GM21526 (cell line): ENCODE results near the gene IFITM1.

Experiments
- ATAC-seq: cut with Tn5 transposase; IDR thresholded peaks from one replicate; pipeline ENCODE4 v1.9.1; 2021; ENCODE audit warnings: moderate library complexity; ENCODE audit not compliant: unreplicated experiment, low FRiP score

Gene IFITM1

DNA sequence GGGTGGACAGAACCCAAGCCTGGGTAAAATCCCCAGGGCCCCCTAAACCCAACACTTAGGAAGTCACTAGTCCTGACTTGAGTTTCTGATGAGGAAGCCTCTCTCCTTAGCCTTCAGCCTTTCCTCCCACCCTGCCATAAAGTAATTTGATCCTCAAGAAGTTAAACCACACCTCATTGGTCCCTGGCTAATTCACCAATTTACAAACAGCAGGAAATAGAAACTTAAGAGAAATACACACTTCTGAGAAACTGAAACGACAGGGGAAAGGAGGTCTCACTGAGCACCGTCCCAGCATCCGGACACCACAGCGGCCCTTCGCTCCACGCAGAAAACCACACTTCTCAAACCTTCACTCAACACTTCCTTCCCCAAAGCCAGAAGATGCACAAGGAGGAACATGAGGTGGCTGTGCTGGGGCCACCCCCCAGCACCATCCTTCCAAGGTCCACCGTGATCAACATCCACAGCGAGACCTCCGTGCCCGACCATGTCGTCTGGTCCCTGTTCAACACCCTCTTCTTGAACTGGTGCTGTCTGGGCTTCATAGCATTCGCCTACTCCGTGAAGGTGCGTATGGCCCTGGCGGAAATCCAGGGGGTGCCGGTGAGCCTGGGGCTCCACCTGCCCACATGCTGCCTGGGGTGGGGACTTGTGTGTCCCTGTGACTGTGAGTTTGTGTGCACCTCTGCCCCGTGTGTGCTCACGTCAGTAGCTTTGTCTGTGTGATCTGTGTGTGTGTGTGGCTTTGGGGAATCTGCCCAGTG is at the start of gene IFITM1:
IFITM1 (plus strand) TSS at position 254 of the 767 bp plus-strand sequence; CDS start at position 385, 131 bp downstream.
- no peak for ATAC-seq

DNA sequence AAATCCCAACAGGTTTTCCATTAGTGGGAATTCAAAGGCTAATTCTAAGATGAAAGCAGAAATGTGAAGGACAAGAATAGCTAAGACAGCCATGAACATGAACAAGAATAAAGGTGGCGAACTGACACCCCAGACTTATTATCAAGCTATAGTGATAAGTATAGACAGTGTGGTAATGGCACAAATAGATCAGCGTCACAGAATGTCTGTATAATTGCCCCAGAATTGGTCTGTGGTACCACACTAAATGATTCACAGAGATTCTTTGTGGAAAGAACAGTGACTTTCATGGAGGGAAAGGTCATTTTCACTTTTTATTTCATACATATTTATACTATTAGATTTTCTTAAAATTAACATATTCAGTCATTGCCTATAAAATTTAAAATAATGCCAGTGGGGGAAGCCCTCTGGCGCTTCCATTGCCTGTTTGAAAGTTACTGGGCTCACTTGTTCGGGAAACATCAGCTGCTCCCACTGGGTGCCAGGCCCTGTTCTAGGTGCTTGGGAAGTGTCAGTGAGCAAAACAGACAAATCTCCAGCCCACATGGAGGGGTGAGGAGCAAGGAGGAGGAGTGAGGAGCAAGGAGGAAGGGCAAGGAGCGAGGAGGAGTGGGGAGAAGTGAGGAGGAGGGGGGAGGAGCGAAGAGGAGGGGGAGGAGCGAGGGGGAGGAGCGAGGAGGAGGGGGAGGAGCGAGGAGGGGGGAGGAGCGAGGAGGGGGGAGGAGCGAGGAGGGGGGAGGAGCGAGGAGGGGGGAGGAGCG is 47.0 kb upstream of the IFITM1 start:
- no peak for ATAC-seq

DNA sequence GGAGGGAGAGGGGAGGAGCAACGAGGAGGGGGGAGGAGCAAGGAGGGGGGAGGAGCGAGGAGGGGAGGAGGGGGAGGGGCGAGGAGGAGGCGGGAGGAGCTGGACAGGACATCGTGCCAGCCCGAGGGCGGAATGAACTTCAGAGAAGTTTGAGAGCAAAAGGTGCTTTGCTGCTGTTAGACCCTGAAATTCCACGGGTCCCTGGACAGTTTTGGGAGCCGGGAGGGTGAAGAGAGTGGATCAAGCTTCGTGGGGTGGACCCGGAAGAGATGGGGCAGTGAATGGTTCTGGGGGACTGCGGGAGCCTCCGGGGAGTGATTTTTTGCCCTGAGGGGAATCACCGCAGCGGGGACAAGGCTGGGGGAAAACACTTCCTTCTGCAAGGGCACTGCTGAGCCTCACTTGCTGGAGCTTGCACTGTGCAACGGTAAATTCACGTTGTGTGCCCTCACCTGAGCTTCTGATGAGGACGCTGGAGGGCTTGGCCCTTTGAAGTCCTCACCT is 46.3 kb upstream of the IFITM1 start:
- ATAC-seq: no peak

DNA sequence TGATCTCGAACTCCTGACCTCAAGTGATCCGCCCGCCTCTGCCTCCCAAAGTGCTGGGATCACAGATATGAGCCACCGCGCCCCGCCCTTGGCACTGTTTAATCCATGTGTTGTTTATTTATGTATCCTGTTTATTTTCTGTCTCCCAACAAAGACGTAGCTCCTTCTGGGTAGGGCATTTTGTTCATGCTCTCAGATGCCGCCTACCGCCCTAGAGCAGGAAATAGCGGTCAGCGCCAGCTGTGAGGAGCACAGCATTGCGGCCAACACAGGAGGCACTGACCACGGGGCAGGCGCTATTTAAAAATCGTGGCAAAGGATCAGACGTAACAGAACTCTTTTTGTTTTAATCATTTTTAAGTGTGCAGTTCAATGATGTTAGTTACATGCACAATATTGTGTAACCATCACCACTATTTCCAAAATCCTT is 45.1 kb upstream of the IFITM1 start:
- ATAC-seq: peak; percentile 42

DNA sequence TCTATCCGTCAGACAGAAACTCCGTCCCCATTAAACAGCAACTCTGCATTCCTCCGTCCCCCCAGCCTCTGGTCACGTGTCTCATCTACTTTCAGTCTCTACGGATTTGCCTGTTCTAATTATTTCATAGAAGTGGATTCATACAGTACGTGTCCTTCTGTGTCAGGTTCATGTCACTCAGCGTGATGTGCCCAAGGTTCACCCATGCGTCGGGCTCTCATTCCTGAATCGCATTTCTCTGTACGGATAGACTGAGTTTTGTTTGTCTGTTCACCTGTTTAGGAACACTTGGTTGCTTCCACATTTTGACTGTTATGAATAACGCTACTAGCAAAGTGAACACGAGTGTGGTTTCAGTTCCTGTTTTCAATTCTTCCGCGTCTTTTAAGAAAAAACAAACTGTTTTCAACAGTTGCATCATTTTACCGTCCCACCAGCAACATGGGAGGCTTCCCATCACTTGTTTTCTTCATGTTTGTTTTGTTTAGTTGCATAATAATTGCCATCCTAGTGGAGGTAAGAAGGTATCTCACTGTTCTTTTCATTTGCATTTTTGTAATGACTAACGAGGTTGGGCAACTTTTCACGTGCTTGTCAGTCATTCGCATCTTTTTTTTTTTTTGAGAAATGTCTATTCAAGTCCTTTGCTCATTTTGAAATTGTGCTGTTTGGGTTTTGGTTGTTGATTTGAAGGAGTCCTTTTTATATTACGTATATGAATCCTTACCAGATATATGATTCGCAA is 44.5 kb upstream of the IFITM1 start:
- peak; percentile 60 for ATAC-seq

DNA sequence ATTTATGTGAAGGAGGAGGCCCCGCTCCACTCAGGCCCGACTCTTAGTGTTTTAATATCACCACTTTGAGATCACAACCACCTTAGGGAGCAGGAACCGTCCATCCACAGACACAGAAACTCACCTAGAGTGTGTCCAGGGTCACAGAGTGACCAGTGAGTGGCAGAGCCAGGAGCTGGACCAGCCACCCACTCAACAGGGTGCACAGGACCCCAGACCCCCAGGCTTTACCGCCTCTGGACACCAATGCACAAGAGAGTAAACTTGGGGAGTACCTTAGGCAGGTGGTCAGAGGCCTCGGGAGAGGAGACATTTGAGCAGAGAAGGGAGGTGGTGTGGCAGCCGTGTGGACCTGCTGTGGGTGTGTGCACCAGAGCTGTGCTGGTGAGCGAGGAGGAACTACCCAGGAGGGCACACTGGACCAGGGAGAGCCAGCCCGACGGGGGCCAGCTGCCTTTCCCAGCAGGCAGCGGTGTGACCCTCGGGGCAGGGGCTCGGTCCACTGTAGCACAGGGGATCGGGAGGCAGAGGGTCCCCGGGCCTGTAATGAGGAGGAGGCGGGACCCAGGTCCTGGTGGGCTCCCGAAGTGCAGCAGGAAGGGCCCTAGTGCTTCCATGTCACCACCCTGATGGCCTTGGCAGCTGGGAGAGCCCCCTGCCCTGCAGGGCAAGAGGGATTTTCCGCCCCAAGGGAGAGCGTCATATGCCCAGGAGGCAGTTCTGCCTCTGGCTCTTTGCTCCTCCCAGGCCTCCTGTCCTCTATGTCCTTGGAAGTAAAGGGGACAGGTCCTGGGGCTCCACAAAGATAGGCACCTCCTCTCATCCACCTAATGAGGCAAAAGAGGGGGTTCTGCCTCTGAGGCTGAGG is 43.2 kb upstream of the IFITM1 start:
- no peak for ATAC-seq

DNA sequence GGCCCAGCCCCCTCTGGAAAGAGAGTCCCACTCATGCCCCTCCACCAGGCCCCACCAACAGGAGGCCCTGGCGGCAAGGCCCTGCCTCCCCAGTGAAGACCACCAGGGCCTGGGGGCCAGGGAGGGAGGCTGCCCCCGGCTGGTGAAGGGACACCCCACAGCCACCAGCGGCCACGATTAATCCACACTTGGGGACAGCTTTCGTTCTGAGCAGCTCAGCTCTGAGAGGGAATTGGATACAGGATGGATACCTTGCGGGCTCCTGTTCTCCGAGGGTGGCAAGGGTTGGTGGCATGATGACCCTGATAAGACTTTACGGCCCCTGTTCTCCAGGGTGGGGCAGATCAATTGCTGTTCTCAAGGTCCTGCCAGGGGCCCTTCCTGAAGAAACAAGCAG is 42.5 kb upstream of the IFITM1 start:
- ATAC-seq: no peak

DNA sequence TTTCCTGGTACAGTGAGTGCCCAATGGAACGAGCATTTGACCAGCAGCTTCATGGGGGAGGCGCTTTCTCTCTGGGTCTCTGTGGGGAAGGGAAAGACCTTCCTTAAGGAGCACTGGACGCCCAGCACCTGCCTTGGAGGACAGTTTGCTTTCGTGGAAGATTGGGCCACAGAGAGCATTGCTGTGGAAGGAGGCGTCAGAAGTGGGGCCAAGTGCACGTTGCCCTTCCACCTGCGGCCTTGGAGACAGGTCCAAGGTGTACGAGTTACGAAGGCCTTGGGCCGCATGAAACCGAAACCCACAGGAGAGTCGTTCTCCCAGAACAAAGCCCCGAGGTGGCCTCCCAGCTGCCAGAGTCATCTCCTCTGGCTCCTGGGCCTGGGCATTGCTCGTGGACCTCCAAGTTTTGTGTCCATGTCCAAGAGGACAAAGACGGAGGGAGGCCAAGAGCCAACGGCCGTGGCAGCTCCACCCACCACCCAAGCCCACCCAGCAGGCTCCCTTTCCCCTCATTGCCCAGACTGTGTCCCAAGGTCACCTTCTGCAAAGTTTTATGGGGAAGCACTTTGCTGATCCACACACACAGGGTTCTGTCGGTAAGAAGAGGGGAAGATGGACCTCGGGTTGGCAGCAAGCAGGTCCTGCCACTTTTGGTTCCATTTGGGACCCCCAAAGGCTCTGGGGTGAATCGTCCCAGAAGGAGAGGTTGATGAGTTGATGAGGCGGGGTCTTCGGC is 41.5 kb upstream of the IFITM1 start:
- ATAC-seq: no peak

DNA sequence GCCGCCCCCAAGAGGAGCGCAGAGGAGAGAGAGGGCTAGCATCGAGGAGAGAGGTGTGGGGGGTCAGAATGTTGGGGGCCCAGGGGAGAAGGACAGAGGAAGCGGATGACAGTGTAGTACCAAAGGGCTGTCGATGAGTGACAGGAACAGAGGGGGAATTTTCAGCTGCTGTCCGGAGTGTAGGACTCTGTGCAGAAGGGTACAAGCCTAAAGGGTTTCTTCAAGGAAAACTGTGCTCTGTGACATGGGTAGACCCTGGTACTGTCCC is 41.0 kb upstream of the IFITM1 start:
- ATAC-seq: no peak

DNA sequence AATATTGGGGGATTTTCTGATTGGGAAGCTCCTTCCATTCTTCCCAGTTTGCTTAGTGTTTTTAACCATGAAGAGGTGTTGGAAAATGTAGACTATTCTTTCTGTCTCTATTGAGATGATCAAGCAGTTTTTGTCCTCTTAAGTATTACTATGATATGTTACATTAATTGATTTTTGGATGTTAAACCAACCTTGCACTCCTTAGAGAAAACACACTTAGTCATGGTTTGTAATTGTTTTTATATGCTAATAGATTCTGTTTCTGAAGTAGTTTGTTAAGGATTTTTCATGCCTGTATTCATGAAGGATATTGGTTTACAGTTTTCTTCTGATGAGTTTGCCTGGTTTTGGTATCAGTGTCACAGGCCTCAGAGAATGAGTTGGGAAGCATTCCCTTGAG is 37.6 kb upstream of the IFITM1 start:
- no peak for ATAC-seq

DNA sequence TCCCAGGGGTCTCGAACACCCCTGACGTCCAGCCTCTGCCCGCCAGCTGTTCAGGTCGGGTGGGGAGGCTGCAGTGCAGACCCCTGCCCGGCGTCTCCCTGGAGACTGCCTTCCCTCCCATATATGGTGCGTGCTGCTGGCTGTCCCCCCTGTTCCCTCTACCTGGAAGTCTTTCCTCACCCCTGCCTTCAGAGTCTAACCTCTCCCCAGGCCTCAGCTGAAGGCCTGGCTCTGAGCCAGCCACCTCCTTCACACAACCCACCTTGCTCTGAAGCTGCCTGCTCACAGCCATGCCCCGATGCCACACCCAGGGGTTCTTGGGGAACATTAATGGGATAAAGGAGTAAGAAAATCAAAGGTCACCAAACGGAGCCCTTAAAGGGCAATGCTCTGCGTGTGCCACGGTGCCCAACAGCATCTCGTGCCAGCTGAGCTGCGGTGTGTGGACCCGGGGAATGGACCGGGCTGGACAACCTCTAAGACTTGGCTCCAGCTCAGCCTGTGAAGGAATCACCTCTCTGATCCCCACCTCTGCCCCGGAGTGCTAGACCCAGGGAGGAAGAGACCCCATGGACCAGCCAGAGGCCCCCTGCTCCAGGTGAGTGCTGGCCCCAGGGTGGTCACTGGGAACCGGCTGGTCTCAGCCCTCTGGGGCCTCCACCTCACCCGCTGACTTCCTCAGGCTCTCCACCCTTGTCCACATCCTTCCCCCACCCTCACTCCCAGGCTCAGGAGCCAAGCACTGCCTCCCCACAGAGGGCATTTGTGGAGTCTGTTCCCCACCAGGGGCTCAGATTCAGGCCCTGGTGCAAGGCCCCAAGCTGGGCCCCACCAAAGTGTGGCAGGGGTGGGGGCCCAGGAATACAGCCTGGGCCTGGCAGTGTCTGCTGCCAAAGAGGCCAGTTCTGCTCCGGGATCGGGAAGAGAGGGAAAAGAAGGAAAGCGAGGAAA is 35.6 kb upstream of the IFITM1 start, which contains the start of gene NLRP6:
NLRP6 (plus strand) TSS at position 407 of the 951 bp plus-strand sequence; CDS start at position 570, 163 bp downstream.
- ATAC-seq: no peak

DNA sequence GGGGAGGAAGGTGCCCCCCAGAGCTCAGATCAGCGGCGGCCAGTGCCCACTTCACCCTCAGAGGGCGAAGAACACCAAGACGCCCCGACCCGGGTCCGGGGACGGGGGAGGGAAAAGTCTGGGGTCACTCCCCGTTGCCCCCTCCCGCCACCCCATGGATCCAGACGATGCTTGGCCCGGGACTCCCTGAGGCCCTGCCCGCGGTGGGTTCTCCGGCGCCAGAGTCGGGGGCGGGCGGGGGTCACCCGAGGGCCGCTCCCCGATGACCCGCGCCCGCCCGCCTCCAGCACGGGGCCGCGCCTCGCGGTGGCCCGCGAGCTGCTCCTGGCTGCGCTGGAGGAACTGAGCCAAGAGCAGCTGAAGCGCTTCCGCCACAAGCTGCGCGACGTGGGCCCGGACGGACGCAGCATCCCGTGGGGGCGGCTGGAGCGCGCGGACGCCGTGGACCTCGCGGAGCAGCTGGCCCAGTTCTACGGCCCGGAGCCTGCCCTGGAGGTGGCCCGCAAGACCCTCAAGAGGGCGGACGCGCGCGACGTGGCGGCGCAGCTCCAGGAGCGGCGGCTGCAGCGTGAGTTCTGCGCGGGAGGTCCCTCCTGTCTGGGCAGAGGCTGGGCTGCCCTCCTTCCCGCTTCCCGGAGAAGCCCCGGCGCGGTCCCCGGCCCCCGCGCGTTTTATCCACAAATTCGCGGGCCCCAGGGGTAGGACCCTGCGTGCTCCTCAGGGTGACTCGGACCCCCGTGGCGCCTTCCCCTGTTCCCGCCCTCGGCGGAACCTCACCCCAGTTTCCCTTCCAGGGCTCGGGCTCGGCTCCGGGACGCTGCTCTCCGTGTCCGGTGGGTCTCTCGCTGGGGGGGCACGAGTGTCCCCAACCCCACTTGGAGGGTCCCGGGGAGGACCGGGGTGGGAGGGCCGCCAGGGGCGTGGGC is 34.5 kb upstream of the IFITM1 start:
- no peak for ATAC-seq

DNA sequence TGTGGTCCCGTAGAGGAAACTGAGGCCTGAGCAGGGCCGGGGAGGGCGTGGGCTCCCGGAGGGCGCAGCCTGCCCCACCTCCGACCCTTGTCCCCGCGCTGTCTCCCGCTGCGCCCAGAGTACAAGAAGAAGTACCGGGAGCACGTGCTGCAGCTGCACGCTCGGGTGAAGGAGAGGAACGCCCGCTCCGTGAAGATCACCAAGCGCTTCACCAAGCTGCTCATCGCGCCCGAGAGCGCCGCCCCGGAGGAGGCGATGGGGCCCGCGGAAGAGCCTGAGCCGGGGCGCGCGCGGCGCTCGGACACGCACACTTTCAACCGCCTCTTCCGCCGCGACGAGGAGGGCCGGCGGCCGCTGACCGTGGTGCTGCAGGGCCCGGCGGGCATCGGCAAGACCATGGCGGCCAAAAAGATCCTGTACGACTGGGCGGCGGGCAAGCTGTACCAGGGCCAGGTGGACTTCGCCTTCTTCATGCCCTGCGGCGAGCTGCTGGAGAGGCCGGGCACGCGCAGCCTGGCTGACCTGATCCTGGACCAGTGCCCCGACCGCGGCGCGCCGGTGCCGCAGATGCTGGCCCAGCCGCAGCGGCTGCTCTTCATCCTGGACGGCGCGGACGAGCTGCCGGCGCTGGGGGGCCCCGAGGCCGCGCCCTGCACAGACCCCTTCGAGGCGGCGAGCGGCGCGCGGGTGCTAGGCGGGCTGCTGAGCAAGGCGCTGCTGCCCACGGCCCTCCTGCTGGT is 33.7 kb upstream of the IFITM1 start:
- ATAC-seq: no peak

DNA sequence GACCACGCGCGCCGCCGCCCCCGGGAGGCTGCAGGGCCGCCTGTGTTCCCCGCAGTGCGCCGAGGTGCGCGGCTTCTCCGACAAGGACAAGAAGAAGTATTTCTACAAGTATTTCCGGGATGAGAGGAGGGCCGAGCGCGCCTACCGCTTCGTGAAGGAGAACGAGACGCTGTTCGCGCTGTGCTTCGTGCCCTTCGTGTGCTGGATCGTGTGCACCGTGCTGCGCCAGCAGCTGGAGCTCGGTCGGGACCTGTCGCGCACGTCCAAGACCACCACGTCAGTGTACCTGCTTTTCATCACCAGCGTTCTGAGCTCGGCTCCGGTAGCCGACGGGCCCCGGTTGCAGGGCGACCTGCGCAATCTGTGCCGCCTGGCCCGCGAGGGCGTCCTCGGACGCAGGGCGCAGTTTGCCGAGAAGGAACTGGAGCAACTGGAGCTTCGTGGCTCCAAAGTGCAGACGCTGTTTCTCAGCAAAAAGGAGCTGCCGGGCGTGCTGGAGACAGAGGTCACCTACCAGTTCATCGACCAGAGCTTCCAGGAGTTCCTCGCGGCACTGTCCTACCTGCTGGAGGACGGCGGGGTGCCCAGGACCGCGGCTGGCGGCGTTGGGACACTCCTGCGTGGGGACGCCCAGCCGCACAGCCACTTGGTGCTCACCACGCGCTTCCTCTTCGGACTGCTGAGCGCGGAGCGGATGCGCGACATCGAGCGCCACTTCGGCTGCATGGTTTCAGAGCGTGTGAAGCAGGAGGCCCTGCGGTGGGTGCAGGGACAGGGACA is 32.9 kb upstream of the IFITM1 start:
- no peak for ATAC-seq

DNA sequence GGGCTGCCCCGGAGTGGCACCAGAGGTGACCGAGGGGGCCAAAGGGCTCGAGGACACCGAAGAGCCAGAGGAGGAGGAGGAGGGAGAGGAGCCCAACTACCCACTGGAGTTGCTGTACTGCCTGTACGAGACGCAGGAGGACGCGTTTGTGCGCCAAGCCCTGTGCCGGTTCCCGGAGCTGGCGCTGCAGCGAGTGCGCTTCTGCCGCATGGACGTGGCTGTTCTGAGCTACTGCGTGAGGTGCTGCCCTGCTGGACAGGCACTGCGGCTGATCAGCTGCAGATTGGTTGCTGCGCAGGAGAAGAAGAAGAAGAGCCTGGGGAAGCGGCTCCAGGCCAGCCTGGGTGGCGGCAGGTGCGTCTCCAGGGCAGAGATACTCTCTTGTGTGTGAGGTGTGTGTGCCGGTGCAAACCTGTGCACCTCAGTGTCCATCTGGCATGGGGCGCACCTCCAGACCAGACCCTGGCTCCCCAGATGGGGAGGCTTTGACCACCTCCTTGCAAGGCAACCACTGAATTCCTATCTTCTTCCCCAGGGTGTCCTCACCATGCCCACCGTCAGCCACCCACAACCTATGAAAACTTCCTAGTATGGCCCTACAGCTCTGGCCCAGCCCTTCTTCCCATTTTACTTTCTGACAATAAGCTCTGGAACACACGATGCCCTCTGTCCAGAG is 32.2 kb upstream of the IFITM1 start:
- ATAC-seq: no peak
